GM18505 (cell line): Measurements from ENCODE around the gene TXNL4A.

ENCODE experiments used
- ATAC-seq: cut with Tn5 transposase; IDR thresholded peaks from one replicate; pipeline ENCODE4 v1.9.1; 2021; ENCODE audit not compliant: unreplicated experiment
- POLR2A ChIP-seq: IDR thresholded peaks from 4 replicates; pipeline ENCODE4 v1.6.1; 2011; ENCODE audit warnings: borderline replicate concordance; ENCODE audit not compliant: insufficient read depth, insufficient read length; ENCODE audit errors: extremely low read depth

The TXNL4A gene

GRCh38 chr18:79935098-79935480, 53.3 kb downstream of the TXNL4A start:
- TF ChIP-seq POLR2A = no peak
- no peak for ATAC-seq

GRCh38 chr18:79934311-79935097, 53.9 kb downstream of the TXNL4A start:
- ATAC-seq = no peak
- TF ChIP-seq POLR2A = no peak

GRCh38 chr18:79933765-79934164, 54.6 kb downstream of the TXNL4A start:
- ATAC-seq = no peak
- TF ChIP-seq POLR2A = no peak

- ATAC-seq = no peak
- TF ChIP-seq POLR2A = no peak
Observed at GRCh38 chr18:79932907-79933306, 55.5 kb downstream of the TXNL4A start.

GRCh38 chr18:79931475-79931874, 56.9 kb downstream of the TXNL4A start:
- TF ChIP-seq POLR2A = no peak
- no peak for ATAC-seq

GRCh38 chr18:79930020-79930642, 58.2 kb downstream of the TXNL4A start:
- ATAC-seq = no peak
- no peak for TF ChIP-seq POLR2A

GRCh38 chr18:79928563-79928960, 59.8 kb downstream of the TXNL4A start:
- TF ChIP-seq POLR2A = no peak
- ATAC-seq = no peak

GRCh38 chr18:79927607-79928562, 60.5 kb downstream of the TXNL4A start:
- no peak for TF ChIP-seq POLR2A
- no peak for ATAC-seq

- ATAC-seq = no peak
- TF ChIP-seq POLR2A = no peak
Observed at GRCh38 chr18:79926715-79927606, 61.4 kb downstream of the TXNL4A start.

- no peak for ATAC-seq
- TF ChIP-seq POLR2A = no peak
Observed at GRCh38 chr18:79926306-79926705, 62.1 kb downstream of the TXNL4A start.

GRCh38 chr18:79924814-79925731, 63.3 kb downstream of the TXNL4A start:
- ATAC-seq = no peak
- no peak for TF ChIP-seq POLR2A

GRCh38 chr18:79923896-79924585, 64.3 kb downstream of the TXNL4A start:
- no peak for TF ChIP-seq POLR2A
- no peak for ATAC-seq

GRCh38 chr18:79922971-79923411, 65.4 kb downstream of the TXNL4A start:
- TF ChIP-seq POLR2A = no peak

More at GRCh38 chr18:79922971-79923411, 65.4 kb downstream of the TXNL4A start:
- ATAC-seq = no peak
